HEK293T (cell line): Measurements from ENCODE around the gene C1orf210.

Experiments
- ARNT ChIP-seq: fragments of 450-650 bp; IDR thresholded peaks from 2 replicates; pipeline ENCODE4 v1.6.1; 2017; ENCODE audit warnings: mild to moderate bottlenecking
- CTBP1 ChIP-seq: fragments of 450-650 bp; IDR thresholded peaks from 2 replicates; pipeline ENCODE4 v1.6.1; 2016; ENCODE audit warnings: borderline replicate concordance
- ELF4 ChIP-seq: fragments of 450-650 bp; IDR thresholded peaks from 2 replicates; pipeline ENCODE4 v1.6.1; 2017; ENCODE audit warnings: antibody characterized with exemption
- FOXA1 ChIP-seq: fragments of 450-650 bp; IDR thresholded peaks from 2 replicates; pipeline ENCODE4 v1.6.1; 2016; ENCODE audit warnings: mild to moderate bottlenecking
- FOXK2 ChIP-seq: fragments of 450-650 bp; IDR thresholded peaks from 2 replicates; pipeline ENCODE4 v1.6.1; 2016; ENCODE audit warnings: mild to moderate bottlenecking
- FOXM1 ChIP-seq: fragments of 450-650 bp; IDR thresholded peaks from 2 replicates; pipeline ENCODE4 v1.6.1; 2017; ENCODE audit warnings: mild to moderate bottlenecking, borderline replicate concordance
- HDGF ChIP-seq: fragments of 450-650 bp; IDR thresholded peaks from 2 replicates; pipeline ENCODE4 v1.6.1; 2017; ENCODE audit warnings: antibody characterized with exemption, borderline replicate concordance
- LEF1 ChIP-seq: fragments of 450-650 bp; IDR thresholded peaks from 2 replicates; pipeline ENCODE4 v1.6.1; 2017; ENCODE audit warnings: mild to moderate bottlenecking, borderline replicate concordance
- NFRKB ChIP-seq: fragments of 450-650 bp; IDR thresholded peaks from 2 replicates; pipeline ENCODE4 v1.6.1; 2016; ENCODE audit warnings: mild to moderate bottlenecking, moderate library complexity
- SP1 ChIP-seq: fragments of 450-650 bp; IDR thresholded peaks from 2 replicates; pipeline ENCODE4 v1.6.1; 2017
- SUZ12 ChIP-seq: fragments of 450-650 bp; IDR thresholded peaks from 2 replicates; pipeline ENCODE4 v1.6.1; 2016; ENCODE audit warnings: mild to moderate bottlenecking
- ZNF384 ChIP-seq: fragments of 450-650 bp; IDR thresholded peaks from 2 replicates; pipeline ENCODE4 v1.6.1; 2016
- TF ChIP-seq, protein P1 (sequence below): fragments of 450-650 bp; IDR thresholded peaks from 2 replicates; pipeline ENCODE4 v1.6.1; 2016

DNA sequence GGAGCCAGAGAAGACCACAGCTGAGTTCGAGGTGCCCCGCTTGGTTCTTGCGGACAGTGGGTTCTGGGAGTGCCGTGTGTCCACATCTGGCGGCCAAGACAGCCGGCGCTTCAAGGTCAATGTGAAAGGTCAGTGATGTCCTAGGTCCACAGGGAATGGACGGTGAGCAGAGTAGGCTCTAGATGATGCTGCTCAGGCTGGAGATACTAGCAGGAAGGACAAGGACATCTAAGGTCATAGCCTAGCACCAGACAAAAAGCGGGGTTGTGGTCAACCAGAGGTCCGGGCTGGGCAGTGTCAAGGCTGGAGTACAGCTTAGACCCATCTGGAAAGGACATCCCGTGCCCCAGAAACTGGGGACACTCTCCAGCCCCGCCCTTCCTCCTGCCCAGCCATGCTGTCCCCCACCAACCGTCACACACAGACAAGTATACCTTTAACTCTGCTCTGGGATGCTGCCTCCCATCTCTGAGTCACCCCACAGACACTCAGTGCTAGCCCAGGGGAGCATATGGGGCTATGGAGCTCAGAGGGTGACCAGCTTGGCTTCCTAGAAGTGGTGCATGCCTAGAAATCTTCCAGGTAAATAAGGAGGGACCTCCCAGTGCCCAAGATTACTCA is 24.1 kb upstream of the C1orf210 start:
- no peak for TF ChIP-seq NFRKB
- no peak for TF ChIP-seq FOXK2
- no peak for TF ChIP-seq FOXA1
- TF ChIP-seq, protein P1, sequence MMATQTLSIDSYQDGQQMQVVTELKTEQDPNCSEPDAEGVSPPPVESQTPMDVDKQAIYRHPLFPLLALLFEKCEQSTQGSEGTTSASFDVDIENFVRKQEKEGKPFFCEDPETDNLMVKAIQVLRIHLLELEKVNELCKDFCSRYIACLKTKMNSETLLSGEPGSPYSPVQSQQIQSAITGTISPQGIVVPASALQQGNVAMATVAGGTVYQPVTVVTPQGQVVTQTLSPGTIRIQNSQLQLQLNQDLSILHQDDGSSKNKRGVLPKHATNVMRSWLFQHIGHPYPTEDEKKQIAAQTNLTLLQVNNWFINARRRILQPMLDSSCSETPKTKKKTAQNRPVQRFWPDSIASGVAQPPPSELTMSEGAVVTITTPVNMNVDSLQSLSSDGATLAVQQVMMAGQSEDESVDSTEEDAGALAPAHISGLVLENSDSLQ, result no peak
- TF ChIP-seq ARNT, result no peak
- TF ChIP-seq ELF4, result no peak
- TF ChIP-seq HDGF, result no peak
- no peak for TF ChIP-seq FOXM1
- no peak for TF ChIP-seq SP1
- no peak for TF ChIP-seq SUZ12
- TF ChIP-seq LEF1, result no peak
- no peak for TF ChIP-seq ZNF384
- no peak for TF ChIP-seq CTBP1
